ENCODE results near the gene DNAJC15.

GRCh38 chr13:42996584-42996983, 26.8 kb upstream of the DNAJC15 start:
- TF ChIP-seq CTCF (optimal IDR thresholded peaks at IDR 0.05 in 1 of 3, IDR thresholded peaks at IDR 0.05 in 1 of 3, conservative IDR thresholded peaks at IDR 0.05 in 1 of 3; ENCODE audit: extremely low read depth in 1 of 3, insufficient read depth in 2 of 3, low read length in 3 of 3): no peak
- no peak for TF ChIP-seq EZH2 (IDR thresholded peaks at IDR 0.05; ENCODE audit: low read length)

Measured in keratinocyte (primary cell).